ENCODE data around the gene KLHL24.

Gene KLHL24

DNA sequence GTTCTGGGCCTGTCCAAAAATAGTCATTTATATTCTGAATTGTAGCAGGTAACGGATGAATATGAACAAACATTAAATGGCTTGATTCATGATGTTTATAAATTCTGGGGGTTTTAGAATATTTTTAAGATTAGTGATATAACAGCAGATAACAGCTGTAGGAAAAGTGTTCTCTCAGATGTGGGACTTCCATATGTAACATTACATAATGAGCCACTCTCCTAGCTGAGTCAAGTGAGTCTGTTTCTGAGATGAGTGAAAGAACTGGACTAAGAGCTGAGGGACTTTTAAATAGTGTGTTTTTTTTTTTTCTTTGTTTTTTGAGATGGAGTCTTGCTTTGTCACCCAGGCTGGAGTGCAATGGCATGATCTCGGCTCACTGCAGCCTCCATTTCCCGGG, 76.1 kb downstream of the KLHL24 start:
- peaks cover 11% of the 10 kb centered on the region; the same call in 1 of the 2 replicates for H4K20me1 ChIP-seq (ENCODE audit: control insufficient read depth, insufficient read depth, low read depth, low read length)
- TF ChIP-seq, protein P1, sequence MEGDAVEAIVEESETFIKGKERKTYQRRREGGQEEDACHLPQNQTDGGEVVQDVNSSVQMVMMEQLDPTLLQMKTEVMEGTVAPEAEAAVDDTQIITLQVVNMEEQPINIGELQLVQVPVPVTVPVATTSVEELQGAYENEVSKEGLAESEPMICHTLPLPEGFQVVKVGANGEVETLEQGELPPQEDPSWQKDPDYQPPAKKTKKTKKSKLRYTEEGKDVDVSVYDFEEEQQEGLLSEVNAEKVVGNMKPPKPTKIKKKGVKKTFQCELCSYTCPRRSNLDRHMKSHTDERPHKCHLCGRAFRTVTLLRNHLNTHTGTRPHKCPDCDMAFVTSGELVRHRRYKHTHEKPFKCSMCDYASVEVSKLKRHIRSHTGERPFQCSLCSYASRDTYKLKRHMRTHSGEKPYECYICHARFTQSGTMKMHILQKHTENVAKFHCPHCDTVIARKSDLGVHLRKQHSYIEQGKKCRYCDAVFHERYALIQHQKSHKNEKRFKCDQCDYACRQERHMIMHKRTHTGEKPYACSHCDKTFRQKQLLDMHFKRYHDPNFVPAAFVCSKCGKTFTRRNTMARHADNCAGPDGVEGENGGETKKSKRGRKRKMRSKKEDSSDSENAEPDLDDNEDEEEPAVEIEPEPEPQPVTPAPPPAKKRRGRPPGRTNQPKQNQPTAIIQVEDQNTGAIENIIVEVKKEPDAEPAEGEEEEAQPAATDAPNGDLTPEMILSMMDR (IDR thresholded peaks at IDR 0.05; ENCODE audit: low read depth, low read length, poor library complexity, severe bottlenecking), result no peak
- no peak for TF ChIP-seq EZH2phosphoT487 (IDR thresholded peaks at IDR 0.05; ENCODE audit: borderline replicate concordance, low read length)
- H3K4me2 ChIP-seq (ENCODE audit: low read length), result no peak overlapping the region

DNA sequence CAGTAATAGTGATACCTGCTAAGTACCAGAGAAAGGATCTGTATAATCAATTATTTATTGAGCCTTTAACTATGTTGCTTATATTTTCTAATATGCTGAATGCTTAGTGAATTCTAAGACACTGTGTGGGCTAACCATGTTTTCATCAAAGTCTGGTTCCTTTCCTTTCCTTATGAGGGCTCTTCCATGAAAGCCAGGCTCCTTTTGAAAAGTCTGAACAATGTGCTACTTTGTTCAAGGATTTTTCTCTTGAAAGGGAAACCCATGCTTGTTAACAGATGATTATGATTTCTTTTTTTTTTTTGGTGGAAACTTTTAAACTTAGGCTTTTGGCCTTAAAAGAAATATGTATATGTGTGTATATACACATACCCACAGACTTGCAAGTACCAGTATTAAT, 79.2 kb downstream of the KLHL24 start:
- Histone ChIP-seq H3K36me3 (ENCODE audit: control insufficient read depth, low read length) (peaks cover 62% of the 10 kb centered on the region), H3K4me2 (ENCODE audit: low read length) (no peak overlapping the region), H3K27ac (ENCODE audit: low read depth, low read length) (no peak overlapping the region), H4K20me1 (ENCODE audit: control insufficient read depth, insufficient read depth, low read depth, low read length) (peaks cover 3% of the 10 kb centered on the region; the same call in 1 of the 2 replicates), H3K4me1 (ENCODE audit: control insufficient read depth, low read length) (no peaks in the 10 kb centered on the region), H3K79me2 (ENCODE audit: control insufficient read depth, low read length) (peaks cover 67% of the 10 kb centered on the region), H3K9me2 (replicated peaks; ENCODE audit: control insufficient read depth, low read length) (no peaks in the 10 kb centered on the region), H3K27me3 (ENCODE audit: control insufficient read depth, low read length) (no peaks in the 10 kb centered on the region), H3K9me3 (ENCODE audit: control insufficient read depth, insufficient read depth, low read length) (no peaks in the 10 kb centered on the region), H3K4me3 (ENCODE audit: low read length) (no peak overlapping the region), H3F3A (ENCODE audit: control insufficient read depth, insufficient read depth) (peaks cover 3% of the 10 kb centered on the region; the same call in 1 of the 2 replicates)
- TF ChIP-seq, protein P1 (IDR thresholded peaks at IDR 0.05; ENCODE audit: low read depth, low read length, poor library complexity, severe bottlenecking), result no peak
- TF ChIP-seq EZH2phosphoT487 (IDR thresholded peaks at IDR 0.05; ENCODE audit: borderline replicate concordance, low read length), result no peak

More for the DNA sequence above, 76.1 kb downstream of the KLHL24 start:
- no peaks in the 10 kb centered on the region for H3K9me2 ChIP-seq (replicated peaks; ENCODE audit: control insufficient read depth, low read length)
- H3K9me3 ChIP-seq (ENCODE audit: control insufficient read depth, insufficient read depth, low read length), result no peaks in the 10 kb centered on the region
- no peak overlapping the region for H3K4me3 ChIP-seq (ENCODE audit: low read length)
- H3K36me3 ChIP-seq (ENCODE audit: control insufficient read depth, low read length), result peaks cover 35% of the 10 kb centered on the region
- H3F3A ChIP-seq (ENCODE audit: control insufficient read depth, insufficient read depth), result peaks cover 3% of the 10 kb centered on the region
- peaks cover 92% of the 10 kb centered on the region for H3K79me2 ChIP-seq (ENCODE audit: control insufficient read depth, low read length)
- no peak overlapping the region for H3K27ac ChIP-seq (ENCODE audit: low read depth, low read length)
- no peaks in the 10 kb centered on the region for H3K4me1 ChIP-seq (ENCODE audit: control insufficient read depth, low read length)
- H3K27me3 ChIP-seq (ENCODE audit: control insufficient read depth, low read length), result no peaks in the 10 kb centered on the region

DNA sequence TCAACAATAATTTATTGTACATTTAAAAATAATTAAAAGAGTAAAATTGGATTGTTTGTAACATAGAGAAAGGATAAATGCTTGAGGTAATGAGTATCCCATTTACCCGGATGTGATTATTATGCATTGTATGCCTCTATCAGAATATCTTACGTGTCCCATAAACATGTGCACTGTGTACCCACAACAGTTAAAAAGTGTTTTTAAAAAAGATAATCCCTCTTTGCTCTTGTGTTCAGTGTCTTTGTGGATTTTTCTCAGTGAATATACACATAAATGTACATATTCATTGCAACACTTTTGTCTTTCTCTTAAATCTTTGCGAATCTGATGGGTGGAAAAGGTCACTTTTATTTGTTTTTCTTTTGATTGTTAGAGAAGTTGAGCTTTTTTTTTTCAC, 82.6 kb downstream of the KLHL24 start:
- no peak overlapping the region for H3K4me3 ChIP-seq (ENCODE audit: low read length)
- no peak overlapping the region for H3K4me2 ChIP-seq (ENCODE audit: low read length)
- peaks cover 3% of the 10 kb centered on the region; the same call in 1 of the 2 replicates for H3F3A ChIP-seq (ENCODE audit: control insufficient read depth, insufficient read depth)
- no peak overlapping the region for H3K27ac ChIP-seq (ENCODE audit: low read depth, low read length)
- H4K20me1 ChIP-seq (ENCODE audit: control insufficient read depth, insufficient read depth, low read depth, low read length), result peaks cover 3% of the 10 kb centered on the region; the same call in 1 of the 2 replicates
- H3K4me1 ChIP-seq (ENCODE audit: control insufficient read depth, low read length), result peaks cover 3% of the 10 kb centered on the region
- H3K79me2 ChIP-seq (ENCODE audit: control insufficient read depth, low read length), result peaks cover 38% of the 10 kb centered on the region
- H3K36me3 ChIP-seq (ENCODE audit: control insufficient read depth, low read length), result peaks cover 81% of the 10 kb centered on the region
- no peaks in the 10 kb centered on the region for H3K27me3 ChIP-seq (ENCODE audit: control insufficient read depth, low read length)
- no peaks in the 10 kb centered on the region for H3K9me2 ChIP-seq (replicated peaks; ENCODE audit: control insufficient read depth, low read length)
- H3K9me3 ChIP-seq (ENCODE audit: control insufficient read depth, insufficient read depth, low read length), result no peaks in the 10 kb centered on the region
- TF ChIP-seq, protein P1 (IDR thresholded peaks at IDR 0.05; ENCODE audit: low read depth, low read length, poor library complexity, severe bottlenecking), result no peak
- no peak for TF ChIP-seq EZH2phosphoT487 (IDR thresholded peaks at IDR 0.05; ENCODE audit: borderline replicate concordance, low read length)

Data from DOHH2 (cell line).